ENCODE results near the gene SLCO3A1.

SLCO3A1 gene

GRCh38 chr15:91898843-91899242 lies 45.3 kb downstream of the SLCO3A1 start:
- intact Hi-C loops (cut with DNase I): no loop called here
- no peak for DNase-seq

GRCh38 chr15:91904942-91905341 lies 51.4 kb downstream of the SLCO3A1 start:
- intact Hi-C loops (cut with DNase I): no loop called here

DNA sequence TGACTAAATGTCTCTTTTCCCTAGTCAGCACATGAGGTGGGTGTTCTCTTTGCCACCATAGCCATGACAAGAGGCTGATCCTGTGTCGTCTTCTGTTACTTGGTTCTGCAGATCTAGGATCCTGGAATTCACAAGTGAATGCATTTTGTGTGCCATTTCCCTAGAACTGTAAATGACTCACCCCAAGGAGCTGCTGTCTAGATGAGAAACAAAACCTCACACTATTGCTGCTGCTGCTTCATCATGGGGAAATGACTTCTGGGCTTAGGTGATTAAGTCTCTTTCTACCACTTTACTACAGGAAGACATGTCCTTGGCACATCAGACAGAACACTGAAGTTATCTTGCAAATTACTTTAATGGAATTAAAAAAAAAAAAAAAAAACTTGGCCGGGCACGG lies 54.9 kb downstream of the SLCO3A1 start:
- intact Hi-C loops (cut with DNase I): no loop called here
- DNase-seq: no peak

More at GRCh38 chr15:91904942-91905341, 51.4 kb downstream of the SLCO3A1 start:
- no peak for DNase-seq

GRCh38 chr15:91909111-91909510 lies 55.6 kb downstream of the SLCO3A1 start:
- DNase-seq: no peak
- intact Hi-C loops (cut with DNase I): no loop called here

GRCh38 chr15:91909574-91909973 lies 56.1 kb downstream of the SLCO3A1 start:
- intact Hi-C loops (cut with DNase I): no loop called here
- DNase-seq: no peak

DNA sequence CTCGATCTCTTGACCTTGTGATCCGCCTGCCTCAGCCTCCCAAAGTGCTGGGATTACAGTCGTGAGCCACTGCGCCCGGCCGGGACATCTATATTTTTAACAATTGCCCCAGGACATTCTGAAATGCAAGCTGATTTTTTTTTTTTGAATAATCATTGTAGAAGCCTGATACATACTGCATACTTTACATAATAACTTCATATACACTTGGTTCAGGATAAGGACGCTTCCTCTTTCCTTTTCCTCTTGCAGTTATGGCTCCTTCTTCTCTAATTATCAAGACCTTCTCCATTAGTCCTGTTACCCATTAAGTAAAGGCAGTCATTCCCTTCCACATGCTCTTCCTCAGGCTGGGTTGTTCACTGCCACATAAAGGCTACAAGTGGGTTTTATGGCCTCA lies 58.3 kb downstream of the SLCO3A1 start:
- intact Hi-C loops (cut with DNase I): no loop called here
- no peak for DNase-seq

DNA sequence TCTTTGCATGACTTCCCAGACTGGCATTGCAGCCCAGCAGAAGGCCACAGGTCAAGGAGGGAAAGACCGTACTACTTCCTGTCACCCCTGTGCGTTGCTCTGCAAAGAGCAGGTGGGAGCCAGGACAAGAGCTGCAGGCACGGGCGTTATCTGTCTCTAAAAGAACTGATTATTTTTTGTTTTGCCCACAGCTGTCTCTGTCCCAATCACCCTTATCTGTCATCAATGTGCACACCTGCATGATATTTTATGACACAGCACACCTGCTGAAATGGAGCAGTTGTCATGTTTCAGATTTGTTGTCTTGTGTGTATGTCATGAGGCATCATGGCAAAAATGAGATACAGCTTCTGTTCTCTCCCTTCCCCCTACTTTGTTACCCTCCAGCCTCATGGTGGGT lies 58.8 kb downstream of the SLCO3A1 start:
- intact Hi-C loops (cut with DNase I): no loop called here
- no peak for DNase-seq

DNA sequence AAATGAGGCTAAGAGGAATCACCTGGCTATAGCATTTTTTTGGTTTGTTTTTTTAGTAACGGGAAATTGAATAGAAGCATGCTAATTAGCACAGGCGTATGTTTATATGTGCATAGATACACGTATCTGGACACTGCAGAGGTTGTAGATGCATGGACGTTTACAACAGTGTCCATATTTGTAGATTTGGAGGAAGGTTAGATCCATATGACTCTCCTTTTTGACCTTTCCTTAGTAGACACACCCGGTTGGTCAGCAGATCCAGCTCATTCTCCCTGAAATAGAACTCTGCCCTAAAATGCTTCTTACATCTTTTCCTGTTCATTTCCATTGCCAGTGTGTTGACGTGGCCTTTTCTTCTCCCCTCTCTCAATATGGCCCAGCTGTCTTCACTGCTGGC lies 60.1 kb downstream of the SLCO3A1 start:
- DNase-seq: no peak
- intact Hi-C loops (cut with DNase I): no loop called here

GRCh38 chr15:91915576-91915975 lies 62.1 kb downstream of the SLCO3A1 start:
- intact Hi-C loops (cut with DNase I): no loop called here
- no peak for DNase-seq

- intact Hi-C loops (cut with DNase I): no loop called here
These were observed 62.5 kb downstream of the SLCO3A1 start for GRCh38 chr15:91916051-91916450.

DNA sequence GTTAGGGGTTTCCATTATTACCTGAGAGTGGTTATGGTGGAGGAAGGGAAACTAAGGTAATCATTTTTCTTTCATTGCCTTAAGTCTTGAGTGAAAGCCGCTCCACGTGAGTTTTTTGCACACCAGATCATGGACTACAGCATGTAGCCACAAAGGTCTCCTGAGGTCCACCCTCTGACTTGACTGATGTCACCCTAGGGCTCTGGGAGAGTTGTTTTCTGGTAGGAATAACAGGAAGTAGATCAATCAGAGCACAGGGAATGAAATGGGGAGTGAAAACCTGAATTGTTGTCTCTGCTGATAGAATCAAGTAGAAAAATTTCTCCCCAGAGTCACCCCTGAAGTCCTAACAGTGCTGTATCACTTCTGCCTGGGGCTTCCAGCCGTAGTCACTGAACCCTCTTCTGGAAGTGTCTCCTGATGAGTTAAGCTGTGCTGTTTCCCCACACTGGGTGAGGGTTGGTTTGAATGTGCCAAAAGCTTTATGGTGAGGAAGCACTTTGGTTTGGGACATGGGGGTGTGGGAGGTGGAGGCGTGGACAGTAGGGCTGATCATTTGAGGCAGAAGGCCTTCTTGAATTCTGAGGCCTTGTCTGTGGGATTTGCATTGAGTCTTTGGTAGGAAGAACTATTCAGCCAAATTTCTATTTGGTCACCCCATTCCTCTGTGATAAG lies 64.3 kb downstream of the SLCO3A1 start:
- no peak for DNase-seq
- intact Hi-C loops (cut with DNase I): no loop called here

More at GRCh38 chr15:91916051-91916450, 62.5 kb downstream of the SLCO3A1 start:
- no peak for DNase-seq

GRCh38 chr15:91919014-91919534 lies 65.6 kb downstream of the SLCO3A1 start:
- DNase-seq: peak; percentile 57 to 94 (median 76)
- intact Hi-C loops (cut with DNase I): no loop called here

GRCh38 chr15:91921188-91921842 lies 67.8 kb downstream of the SLCO3A1 start:
- intact Hi-C loops (cut with DNase I): no loop called here
- DNase-seq: no peak

GRCh38 chr15:91921843-91922198 lies 68.3 kb downstream of the SLCO3A1 start:
- intact Hi-C loops (cut with DNase I): no loop called here
- DNase-seq: no peak

- no peak for DNase-seq
These were observed 69.4 kb downstream of the SLCO3A1 start for GRCh38 chr15:91922646-91923547.

GRCh38 chr15:91924183-91924582 lies 70.7 kb downstream of the SLCO3A1 start:
- DNase-seq: no peak
- intact Hi-C loops (cut with DNase I): no loop called here

More at GRCh38 chr15:91922646-91923547, 69.4 kb downstream of the SLCO3A1 start:
- intact Hi-C loops (cut with DNase I): no loop called here

- intact Hi-C loops (cut with DNase I): no loop called here
- DNase-seq: no peak
These were observed 71.5 kb downstream of the SLCO3A1 start for GRCh38 chr15:91924837-91925495.

DNA sequence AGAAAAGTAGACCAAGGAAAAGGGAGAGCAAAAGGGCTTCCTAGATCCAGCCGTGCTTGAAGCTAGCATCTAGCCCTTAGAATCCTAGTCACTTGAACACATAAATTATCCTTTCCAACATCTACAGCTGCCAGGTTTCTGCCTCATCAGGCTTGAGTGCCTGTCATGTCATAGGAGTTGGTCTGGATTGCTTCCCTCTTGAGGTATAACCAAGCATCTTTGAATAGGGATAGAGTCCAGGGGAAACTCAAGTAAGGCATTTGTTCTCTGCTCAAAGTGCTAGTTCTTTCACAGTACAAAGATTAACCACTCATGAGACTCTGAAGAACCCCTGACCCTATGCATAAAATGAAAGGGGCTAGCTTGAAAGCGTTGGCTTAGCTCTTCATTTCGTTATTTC lies 72.3 kb downstream of the SLCO3A1 start:
- DNase-seq: no peak
- intact Hi-C loops (cut with DNase I): no loop called here

- intact Hi-C loops (cut with DNase I): no loop called here
- no peak for DNase-seq
These were observed 73.4 kb downstream of the SLCO3A1 start for GRCh38 chr15:91926908-91927270.

DNA sequence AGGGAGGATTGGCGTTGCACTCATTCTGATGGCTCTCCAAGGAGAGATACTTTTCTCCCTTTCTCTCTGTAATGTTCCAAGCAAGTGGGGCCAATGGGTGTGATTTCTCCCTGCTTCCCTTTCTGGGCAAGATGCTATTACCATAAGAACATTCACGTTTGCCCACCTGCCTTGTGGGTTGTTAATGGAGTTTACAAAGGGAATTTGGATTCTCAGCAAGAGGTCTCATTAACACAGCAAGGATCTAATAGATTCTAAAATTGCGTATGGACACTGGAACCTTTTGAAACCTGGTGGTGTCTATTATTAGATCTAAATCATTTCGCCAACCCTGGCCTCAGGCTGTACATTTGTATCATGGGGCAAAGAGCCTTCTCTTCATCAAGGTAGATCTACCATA lies 74.1 kb downstream of the SLCO3A1 start:
- intact Hi-C loops (cut with DNase I): no loop called here
- no peak for DNase-seq

DNA sequence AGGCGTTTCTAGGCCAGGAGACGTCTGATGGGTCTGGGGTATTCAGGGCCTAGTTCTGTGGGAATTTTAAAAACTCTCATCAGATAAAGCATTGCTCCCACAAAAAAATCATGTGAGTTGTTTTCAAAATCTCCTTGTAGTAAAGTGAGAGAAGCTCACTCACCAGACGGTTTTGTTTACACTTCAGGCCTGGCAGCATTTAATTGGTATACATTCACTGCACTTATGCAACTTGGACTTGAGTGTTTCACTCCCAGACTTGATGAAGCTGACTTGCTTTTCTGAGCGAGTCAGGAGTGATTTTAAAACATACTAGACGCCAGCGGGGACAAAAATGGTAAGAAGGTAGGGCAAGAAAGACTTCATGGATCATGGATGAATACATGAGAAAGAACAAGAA lies 75.2 kb downstream of the SLCO3A1 start:
- intact Hi-C loops (cut with DNase I): no loop called here
- DNase-seq: no peak
